HG03108 (cell line): Measurements from ENCODE around the gene FAM25A.
"Not testable (repeated sequence)": the region's sequence is repeated elsewhere in the genome, so short reads cannot be mapped to it uniquely, and the experiment has no call there.

ENCODE experiments used
- ATAC-seq: cut with Tn5 transposase; IDR thresholded peaks from one replicate; pipeline ENCODE4 v1.9.1; 2021; ENCODE audit warnings: moderate library complexity; ENCODE audit not compliant: unreplicated experiment

Gene FAM25A

DNA sequence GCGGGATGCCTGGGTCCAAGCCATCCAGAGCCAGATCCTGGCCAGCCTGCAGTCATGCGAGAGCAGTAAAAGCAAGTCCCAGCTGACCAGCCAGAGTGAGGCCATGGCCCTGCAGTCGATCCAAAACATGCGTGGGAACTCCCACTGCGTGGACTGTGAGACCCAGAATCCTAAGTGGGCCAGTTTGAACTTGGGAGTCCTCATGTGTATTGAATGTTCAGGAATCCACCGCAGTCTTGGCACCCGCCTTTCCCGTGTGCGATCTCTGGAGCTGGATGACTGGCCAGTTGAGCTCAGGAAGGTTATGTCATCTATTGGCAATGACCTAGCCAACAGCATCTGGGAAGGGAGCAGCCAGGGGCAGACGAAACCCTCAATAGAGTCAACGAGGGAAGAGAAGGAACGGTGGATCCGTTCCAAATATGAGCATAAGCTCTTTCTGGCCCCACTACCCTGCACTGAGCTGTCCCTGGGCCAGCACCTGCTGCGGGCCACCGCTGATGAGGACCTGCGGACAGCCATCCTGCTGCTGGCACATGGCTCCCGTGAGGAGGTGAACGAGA is 10.9 kb upstream of the FAM25A start:
- ATAC-seq = not testable (repeated sequence)

DNA sequence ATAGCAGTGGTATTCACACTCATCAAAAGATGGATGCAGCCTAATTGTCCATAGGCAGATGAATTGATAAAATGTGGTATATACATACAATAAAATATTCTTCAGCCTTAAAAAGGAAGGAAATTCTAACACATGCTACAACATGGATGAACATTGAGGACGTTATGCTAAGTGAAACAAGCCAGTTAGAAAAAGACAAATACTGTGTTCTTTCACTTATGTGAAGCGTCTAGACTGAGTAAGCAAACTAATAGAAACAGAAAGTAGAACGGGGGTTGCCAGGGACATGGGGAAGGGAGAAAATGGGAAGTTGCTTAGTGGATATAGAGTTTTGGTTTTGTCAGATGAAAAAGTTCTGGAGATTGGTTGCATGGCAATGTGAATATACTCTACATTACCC is 6.6 kb upstream of the FAM25A start:
- not testable (repeated sequence) for ATAC-seq

DNA sequence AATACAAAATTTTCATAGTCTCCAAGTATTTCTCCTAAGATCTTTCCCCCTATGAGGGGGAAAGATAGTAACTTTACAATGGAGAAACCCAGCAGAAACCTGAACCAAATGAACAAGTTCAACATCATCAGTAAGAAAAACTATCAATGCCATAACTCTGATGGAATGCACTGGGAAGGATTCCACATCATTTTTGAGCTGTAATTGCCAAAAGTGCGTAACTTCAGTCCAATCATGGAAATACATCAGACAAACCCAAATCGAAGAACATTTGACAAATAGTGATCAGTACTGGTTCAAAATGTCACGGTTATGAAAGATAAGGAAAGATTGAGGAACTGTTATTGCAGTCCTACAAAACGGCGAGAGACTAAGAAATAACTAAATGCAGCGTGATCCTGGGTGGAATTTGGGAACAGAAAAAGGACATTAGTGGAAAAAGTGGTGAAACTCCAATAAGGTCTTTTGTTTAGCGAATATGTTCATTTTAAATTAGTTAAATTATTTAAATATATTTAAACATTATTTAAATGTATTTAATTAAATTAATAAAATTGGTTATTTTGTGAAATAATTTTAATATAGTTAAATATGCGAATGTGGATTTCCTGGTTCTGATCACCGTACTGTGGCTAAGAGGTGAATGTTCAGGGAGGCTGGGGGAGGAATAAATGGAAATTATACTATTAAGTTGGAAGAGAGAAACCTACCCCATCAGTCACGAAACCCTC is 4.9 kb upstream of the FAM25A start:
- not testable (repeated sequence) for ATAC-seq

- ATAC-seq = not testable (repeated sequence)
Measured at GRCh38 chr10:87018127-87018526, 2.0 kb upstream of the FAM25A start.

- not testable (repeated sequence) for ATAC-seq
Measured at GRCh38 chr10:87019066-87019465, 1.0 kb upstream of the FAM25A start.

DNA sequence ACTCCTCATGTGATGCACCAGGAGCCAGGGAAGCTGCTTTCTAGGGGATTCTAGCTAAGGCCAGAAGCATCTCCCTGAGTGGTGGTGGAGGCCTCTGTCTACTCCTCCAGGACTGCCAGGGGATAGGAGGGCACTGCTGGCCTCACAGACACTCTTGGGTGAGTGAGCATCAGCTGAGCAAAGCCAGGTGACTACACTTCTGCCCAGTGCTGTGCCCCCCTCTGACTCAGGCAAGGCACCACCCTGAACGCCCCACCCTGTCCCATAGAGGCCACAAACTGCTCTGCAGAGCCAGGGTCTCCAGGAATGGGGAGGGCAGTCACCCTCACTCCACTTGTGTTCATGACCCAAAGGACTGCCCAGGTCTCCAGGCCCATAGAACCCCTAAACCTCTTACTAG is 590 bp upstream of the FAM25A start:
- not testable (repeated sequence) for ATAC-seq

DNA sequence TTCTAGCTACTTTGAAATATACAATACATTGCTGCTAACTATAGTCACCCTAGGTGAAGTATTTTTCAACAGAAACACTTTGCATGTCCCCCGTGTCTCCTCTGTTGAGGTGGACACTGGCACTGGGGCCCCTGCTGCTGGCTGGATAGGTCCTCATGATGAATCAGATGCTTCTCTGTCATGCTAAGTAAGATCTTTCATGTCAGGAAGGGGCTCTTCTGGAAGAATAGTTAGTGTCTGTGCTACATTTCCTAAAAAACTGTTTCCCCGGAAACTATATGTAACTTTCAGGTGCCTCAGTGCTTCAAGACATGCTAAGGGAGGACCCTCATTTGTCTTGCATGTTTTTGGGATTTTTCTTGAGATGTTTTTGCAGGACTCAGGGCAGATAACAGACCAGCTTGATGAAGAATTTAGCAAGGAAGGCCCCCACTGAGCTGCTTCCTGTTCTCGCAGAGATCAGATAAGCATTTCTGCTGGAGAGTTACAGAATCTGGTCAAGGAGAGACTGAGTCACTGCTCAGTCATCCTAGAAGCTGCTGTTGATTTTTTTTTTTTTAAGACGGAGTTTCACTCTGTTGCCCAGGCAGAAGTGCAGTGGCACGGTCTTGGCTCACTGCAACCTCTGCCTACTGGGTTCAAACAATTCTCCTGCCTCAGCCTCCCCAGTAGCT is 5.3 kb downstream of the FAM25A start:
- not testable (repeated sequence) for ATAC-seq

- ATAC-seq = not testable (repeated sequence)
Measured at GRCh38 chr10:87026747-87027508, 6.8 kb downstream of the FAM25A start.

DNA sequence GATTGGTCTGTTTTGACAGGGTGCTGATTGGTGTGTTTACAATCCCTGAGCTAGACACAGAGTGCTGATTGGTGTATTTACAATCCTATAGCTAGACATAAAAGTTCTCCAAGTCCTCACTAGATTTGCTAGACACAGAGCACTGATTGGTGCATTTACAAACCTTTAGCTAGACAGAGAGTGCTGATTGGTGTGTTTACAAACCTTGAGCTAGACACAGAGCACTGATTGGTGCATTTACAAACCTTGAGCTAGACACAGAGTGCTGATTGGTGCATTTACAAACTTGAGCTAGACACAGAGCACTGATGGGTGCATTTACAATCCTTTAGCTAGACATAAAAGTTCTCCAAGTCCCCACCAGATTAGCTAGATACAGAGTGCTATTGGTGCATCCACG is 10.3 kb downstream of the FAM25A start:
- not testable (repeated sequence) for ATAC-seq

DNA sequence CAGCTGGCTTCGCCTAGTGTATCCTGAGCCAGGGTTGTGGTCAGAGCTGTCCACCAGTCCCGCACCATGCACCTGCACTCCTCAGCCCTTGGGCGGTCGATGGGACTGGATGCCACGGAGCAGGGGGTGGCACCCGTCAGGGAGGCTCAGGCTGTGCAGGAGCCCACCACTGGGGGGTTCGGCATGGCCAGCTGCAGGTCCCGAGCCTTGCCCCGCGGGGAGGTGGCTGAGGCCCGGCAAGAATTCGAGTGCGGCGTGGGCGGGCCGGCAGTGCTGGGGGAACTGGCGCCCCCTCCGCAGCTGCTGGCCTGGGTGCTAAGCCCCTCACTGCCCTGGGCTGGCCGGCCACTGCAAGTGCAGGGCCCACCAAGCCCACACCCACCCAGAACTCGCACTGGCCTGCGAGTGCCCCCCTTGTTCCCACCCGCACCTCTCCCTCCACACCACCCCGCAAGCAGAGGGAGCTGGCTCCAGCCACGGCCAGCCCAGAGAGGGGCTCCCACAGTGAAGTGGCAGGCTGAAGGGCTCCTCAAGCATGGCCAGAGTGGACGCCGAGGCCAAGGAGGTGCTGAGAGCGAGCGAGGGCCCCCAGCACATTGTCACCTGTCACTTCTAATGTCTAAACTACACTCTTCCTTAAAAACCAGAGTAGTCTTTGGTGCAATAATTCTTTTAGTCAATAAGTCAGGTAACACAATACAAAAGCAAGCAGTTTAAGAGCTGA is 11.0 kb downstream of the FAM25A start:
- no peak for ATAC-seq

GRCh38 chr10:87036623-87037022 is 16.5 kb downstream of the FAM25A start:
- no peak for ATAC-seq

DNA sequence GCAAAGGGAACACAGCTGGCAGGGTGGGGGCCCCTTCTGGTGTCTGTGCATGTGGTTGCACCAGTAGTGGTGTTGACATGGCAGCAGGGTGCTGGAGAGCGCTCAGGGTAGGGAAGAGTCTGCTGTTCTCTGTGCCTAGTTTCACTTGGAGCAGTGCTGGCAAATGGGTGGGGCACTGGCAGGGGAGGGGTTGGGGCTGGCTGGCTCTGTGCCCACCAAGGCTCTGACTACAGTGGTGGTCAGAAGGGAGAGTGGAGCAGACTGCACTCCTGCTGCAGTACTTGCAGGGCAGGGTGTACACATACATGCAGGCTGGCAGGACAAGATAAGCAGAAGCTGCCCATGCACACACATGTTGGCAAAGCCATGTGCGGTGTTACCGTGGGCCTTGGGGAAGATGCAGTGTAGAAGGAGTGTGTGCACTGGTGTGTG is 18.2 kb downstream of the FAM25A start:
- ATAC-seq = no peak

DNA sequence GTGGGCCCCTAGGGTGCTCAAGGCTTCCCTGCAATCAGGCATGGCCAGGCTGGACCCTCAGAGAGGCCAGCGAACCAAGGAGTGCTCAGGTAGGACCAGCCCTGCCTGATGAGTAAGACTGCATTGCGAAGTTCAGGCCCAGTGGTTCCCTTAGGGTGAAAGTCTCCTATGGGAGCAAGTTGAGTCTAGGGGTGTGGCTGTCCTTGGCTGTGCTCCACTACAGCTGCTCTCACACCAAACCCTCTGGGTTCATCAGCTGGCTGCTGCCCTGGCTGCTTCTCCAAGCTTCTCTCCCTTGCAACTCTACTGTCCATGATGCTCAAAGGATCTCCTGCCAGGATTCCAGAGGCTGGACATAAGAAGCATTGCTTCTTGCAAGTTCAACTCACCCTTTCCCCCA is 18.7 kb downstream of the FAM25A start:
- ATAC-seq = no peak

- not testable (repeated sequence) for ATAC-seq
Measured at GRCh38 chr10:87043579-87043978, 23.5 kb downstream of the FAM25A start.

DNA sequence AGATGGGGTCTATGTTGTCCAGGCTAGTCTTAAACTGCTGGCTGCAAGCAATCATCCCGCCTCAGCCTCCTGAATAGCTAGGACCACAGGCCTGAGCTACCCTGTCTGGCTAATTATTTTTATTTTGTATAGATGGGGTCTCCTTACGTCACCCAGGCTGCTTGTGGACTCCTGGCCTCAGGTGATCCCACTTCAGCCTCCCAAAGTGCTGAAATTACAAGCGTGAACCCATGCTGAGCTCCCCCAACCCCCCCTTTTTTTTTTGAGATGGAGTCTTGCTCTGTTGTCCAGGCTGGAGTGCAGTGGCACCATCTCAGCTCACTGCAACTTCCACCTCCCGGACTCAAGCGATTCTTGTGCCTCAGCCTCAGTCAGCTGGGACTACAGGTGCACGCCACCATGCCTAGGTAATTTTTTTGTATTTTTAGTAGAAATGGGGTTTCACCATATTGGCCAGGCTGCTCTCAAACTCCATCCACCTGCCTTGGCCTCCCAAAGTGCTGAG is 25.4 kb downstream of the FAM25A start:
- no peak for ATAC-seq

GRCh38 chr10:87053111-87053510 is 33.0 kb downstream of the FAM25A start:
- no peak for ATAC-seq

DNA sequence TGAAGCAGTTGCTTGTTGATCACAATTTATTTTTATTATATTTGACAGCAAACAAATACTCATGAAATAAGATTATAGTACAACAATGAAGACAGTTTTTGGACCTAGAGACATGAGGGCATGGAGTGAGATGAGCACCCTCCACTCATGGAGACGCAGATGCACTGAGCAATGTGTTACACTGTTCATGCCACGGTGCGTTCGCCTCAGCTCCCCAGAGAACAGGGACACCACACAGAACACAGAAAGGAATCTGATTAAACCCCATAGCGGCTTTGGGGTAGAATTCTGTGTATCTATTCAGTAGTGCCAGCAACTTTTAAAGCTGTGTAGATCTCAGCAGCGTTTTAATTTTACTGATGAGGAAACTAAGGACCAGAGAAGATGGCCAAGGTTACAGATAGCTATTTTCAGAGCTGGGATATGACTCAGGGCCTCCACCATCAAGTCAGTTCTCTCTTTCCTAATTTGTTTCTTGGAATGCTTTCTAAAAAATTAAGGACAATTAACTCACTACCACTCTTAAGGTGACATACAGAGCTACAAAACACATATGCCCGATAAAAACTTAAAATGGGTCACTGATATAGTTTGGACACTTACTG is 33.6 kb downstream of the FAM25A start:
- no peak for ATAC-seq

GRCh38 chr10:87054373-87055295 is 34.5 kb downstream of the FAM25A start:
- no peak for ATAC-seq

DNA sequence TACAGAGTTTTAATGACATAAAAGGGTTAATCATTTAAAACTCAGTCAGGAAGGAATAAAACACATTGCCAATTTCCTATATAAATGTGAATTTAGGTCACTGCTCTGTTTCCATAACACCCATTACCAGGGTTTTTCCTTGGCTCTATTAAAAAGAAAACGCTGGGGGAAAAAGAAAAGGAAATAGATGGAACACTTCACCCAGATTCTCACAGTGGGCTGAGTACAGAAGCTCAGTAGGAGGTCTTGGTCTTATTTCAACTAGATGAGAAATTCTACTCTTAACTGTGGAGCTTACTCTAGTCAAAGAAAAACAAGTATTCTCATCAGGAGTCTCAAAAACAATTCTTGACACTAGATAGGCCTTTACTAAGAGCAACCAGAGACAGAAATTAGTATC is 38.1 kb downstream of the FAM25A start:
- ATAC-seq = no peak
